T-cell (primary cell): Measurements from ENCODE around the gene GABBR2. TPM values are rescaled to one million over a fixed set of nuclear protein-coding genes. Genes with fewer than 3 reads are reported as not detected.

Experiments
- ATAC-seq, 4 experiments: fragments of 200-7000 bp in 3 of 4; fragments of 150-1000 bp in 1 of 4; cut with Tn5 transposase; replicated peaks in 1 of 4; 1 replicate in 3 of 4; 2 replicates in 1 of 4; pipeline ENCODE4 v1.10.0; 2021; ENCODE audit warnings: moderate library complexity in 3 of 4, mild to moderate bottlenecking in 2 of 4, moderate number of reproducible peaks in 1 of 4
- CTCF ChIA-PET, 2 donors: fragments of 300-600 bp; sonication (Branson Sonifier 250); formaldehyde crosslinking; loops; one replicate each; lab custom pipeline; 2022; ENCODE audit warnings: antibody characterized with exemption in 2 of 2; lab: Charles Lee
- POLR2A ChIA-PET, 2 donors: fragments of 300-600 bp; sonication (Branson Sonifier 250); formaldehyde crosslinking; loops; one replicate each; lab custom pipeline; 2022; ENCODE audit warnings: antibody characterized with exemption in 2 of 2; lab: Charles Lee
- DNase-seq, 35 experiments: peaks; one replicate each; pipeline versions ENCODE4 v3.0.0 to v3.0.0-alpha.2; 2013 to 2023
- H3K27ac ChIP-seq: one replicate; pipeline ENCODE4 v1.5.1; 2013; ENCODE audit warnings: low read length
- H3K27me3 ChIP-seq, 2 experiments: replicated peaks in 1 of 2; 1 replicate in 1 of 2; 2 replicates in 1 of 2; pipeline versions ENCODE4 v1.6.1 to v1.7.0; 2013; ENCODE audit warnings: low read length in 1 of 2, mixed read lengths in 1 of 2; ENCODE audit not compliant: control insufficient read depth in 2 of 2, insufficient read depth in 2 of 2; ENCODE audit errors: extremely low read depth in 1 of 2
- H3K36me3 ChIP-seq, 2 donors: 1 replicate in 1 of 2; 2 replicates in 1 of 2; pipeline versions ENCODE4 v1.6.1 to v1.7.0; 2013; ENCODE audit warnings: low read length in 1 of 2; ENCODE audit not compliant: control insufficient read depth in 2 of 2, insufficient read depth in 1 of 2; ENCODE audit errors: extremely low read depth in 1 of 2
- H3K4me1 ChIP-seq, 2 experiments: 1 replicate in 1 of 2; 2 replicates in 1 of 2; pipeline versions ENCODE4 v1.6.1 to v1.7.0; 2013; ENCODE audit warnings: low read length in 2 of 2, mixed read lengths in 1 of 2; ENCODE audit not compliant: insufficient read depth in 2 of 2, control insufficient read depth in 1 of 2; ENCODE audit errors: extremely low read depth in 1 of 2
- H3K4me3 ChIP-seq, 2 donors: 1 replicate in 1 of 2; 2 replicates in 1 of 2; pipeline versions ENCODE4 v1.5.1 to v1.7.0; 2013; ENCODE audit warnings: mild to moderate bottlenecking in 2 of 2, low read length in 1 of 2, moderate library complexity in 1 of 2; ENCODE audit not compliant: control insufficient read depth in 1 of 2; ENCODE audit errors: extremely low read depth in 1 of 2
- H3K9me3 ChIP-seq: 2 replicates; pipeline ENCODE4 v1.7.0; 2013
- H3K27ac Mint-ChIP-seq, 2 donors: one replicate each; pipeline ENCODE4 v1.8.0; 2020 to 2021; ENCODE audit warnings: mild to moderate bottlenecking in 2 of 2, mixed read lengths in 2 of 2
- H3K27me3 Mint-ChIP-seq, 2 donors: one replicate each; pipeline ENCODE4 v1.8.0; 2021 to 2022; ENCODE audit warnings: mixed read lengths in 2 of 2
- H3K36me3 Mint-ChIP-seq: one replicate; pipeline ENCODE4 v1.8.0; 2021; ENCODE audit warnings: mixed read lengths
- H3K4me1 Mint-ChIP-seq, 3 donors: one replicate each; pipeline ENCODE4 v1.8.0; 2020 to 2022; ENCODE audit warnings: mixed read lengths in 3 of 3, mild to moderate bottlenecking in 1 of 3
- H3K4me3 Mint-ChIP-seq, 3 donors: one replicate each; pipeline ENCODE4 v1.8.0; 2020 to 2022; ENCODE audit warnings: mild to moderate bottlenecking in 3 of 3, mixed read lengths in 3 of 3, moderate library complexity in 3 of 3
- H3K9me3 Mint-ChIP-seq, 3 donors: one replicate each; pipeline ENCODE4 v1.8.0; 2020 to 2022; ENCODE audit warnings: mixed read lengths in 3 of 3
- WGBS: methylation state at CpG from one replicate; pipeline ENCODE4 v1.1.5; 2013; ENCODE audit warnings: missing lambda C conversion rate; ENCODE audit not compliant: insufficient coverage; 5-methylcytosine and 5-hydroxymethylcytosine counted together
- total RNA-seq, 35 experiments: library from RNA in 6 of 35; stranded (reverse) in 6 of 35; fragments of 120-200 nt in 1 of 35; gene quantifications; one replicate each; pipeline versions ENCODE4 v1.2.1 to v1.2.4 and lab custom pipeline; 2013 to 2026

The GABBR2 gene
- total RNA-seq, 5 donors from 2014 or later (not counting 1 experiment from before 2014, with no cell fraction given) = 0.03 TPM; not detected in 4

DNA sequence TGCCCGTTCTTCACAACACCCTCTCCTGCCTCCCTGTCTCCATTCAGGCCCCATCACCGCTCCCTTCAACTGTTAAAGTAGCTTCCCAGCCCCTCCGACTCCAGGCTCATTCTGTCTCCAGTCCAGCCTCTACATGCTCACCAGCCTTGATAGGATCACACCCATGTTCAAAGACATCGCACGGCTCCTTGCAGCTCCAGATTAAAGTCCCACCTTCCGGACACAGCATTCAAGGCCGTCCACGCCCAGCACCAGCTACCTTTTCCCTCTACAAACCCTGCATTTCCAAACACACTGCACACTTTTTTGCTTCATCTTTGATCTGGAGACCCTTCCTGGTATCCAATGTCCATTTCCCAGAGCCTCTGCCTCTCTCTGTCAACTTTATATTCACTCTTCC lies 6.4 kb downstream of the GABBR2 start:
- Mint-ChIP-seq H3K36me3 (no peaks in the 10 kb centered on the region), H3K27ac (no peak overlapping the region), H3K4me3 (no peak overlapping the region), H3K4me1 (peaks cover 0 to 6% (median 4%) of the 10 kb centered on the region in 3 donors), H3K9me3 (peaks cover 0 to 9% (median 7%) of the 10 kb centered on the region in 3 donors), H3K27me3 (peaks cover 43 to 58% of the 10 kb centered on the region in 2 donors)
- ATAC-seq (no peak), DNase-seq (no peak)
- no peaks in the 10 kb centered on the region for H3K36me3 ChIP-seq
- no peak overlapping the region for H3K4me3 ChIP-seq
- CTCF ChIA-PET = no interaction called here
- 85% methylated on average over 8 of the region's 8 CpGs for WGBS
- POLR2A ChIA-PET = no interaction called here
- no peak overlapping the region for H3K27ac ChIP-seq
- no peaks in the 10 kb centered on the region for H3K4me1 ChIP-seq
- no peaks in the 10 kb centered on the region for H3K9me3 ChIP-seq
- peaks cover 13 to 33% of the 10 kb centered on the region in 2 experiments for H3K27me3 ChIP-seq

DNA sequence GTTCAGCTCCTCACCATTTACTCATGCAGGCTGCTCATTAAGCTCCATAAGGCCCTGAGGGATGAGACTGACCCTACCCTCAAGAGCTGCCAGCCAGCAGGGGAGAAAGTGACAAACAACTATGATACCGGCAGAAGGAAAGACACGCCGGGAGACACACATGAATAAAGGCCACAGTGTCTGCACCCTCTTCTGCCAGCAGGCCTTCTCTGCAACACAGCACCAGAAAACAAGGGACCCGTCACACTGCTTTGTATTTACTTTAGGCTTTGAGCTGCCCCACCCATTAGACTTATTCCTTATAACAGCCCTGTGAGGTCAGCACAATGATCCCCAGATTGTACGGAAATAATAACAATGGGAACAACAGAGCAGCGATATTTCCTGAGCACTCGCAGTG lies 7.2 kb downstream of the GABBR2 start:
- Histone ChIP-seq H3K4me1 (no peaks in the 10 kb centered on the region), H3K27me3 (peaks cover 13 to 25% of the 10 kb centered on the region in 2 experiments), H3K36me3 (no peaks in the 10 kb centered on the region), H3K27ac (no peak overlapping the region), H3K9me3 (no peaks in the 10 kb centered on the region), H3K4me3 (no peak overlapping the region)
- peaks cover 0 to 1% (median under 1%) of the 10 kb centered on the region in 3 donors for H3K4me1 Mint-ChIP-seq
- CTCF ChIA-PET = no interaction called here
- 92% methylated on average over 6 of the region's 7 CpGs for WGBS
- H3K9me3 Mint-ChIP-seq = peaks cover 0 to 9% (median 7%) of the 10 kb centered on the region in 3 donors
- no peaks in the 10 kb centered on the region for H3K36me3 Mint-ChIP-seq
- H3K4me3 Mint-ChIP-seq = no peak overlapping the region
- H3K27me3 Mint-ChIP-seq = peaks cover 38 to 55% of the 10 kb centered on the region in 2 donors
- no peak for DNase-seq
- POLR2A ChIA-PET = no interaction called here
- no peak overlapping the region for H3K27ac Mint-ChIP-seq
- no peak for ATAC-seq

DNA sequence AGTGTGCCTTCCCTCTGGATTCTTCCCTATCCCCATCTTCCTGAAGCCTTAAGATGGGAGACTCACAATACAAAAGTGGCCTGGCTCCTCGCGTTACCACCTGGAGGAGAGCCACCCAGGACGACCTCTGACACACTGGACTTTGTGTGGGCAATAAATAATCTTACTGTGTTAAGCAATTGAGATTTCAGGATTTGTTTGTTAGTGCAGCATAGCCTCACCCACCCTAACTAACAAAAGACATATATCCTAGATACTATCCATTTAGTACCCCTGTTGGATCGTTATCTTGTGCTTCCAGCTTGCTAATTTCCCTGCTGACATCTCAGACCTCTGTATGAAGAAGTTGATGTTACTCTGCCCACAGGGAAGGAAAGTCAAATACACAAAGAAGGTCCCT lies 7.9 kb downstream of the GABBR2 start:
- no peak overlapping the region for H3K27ac ChIP-seq
- ChIA-PET CTCF (no interaction called here), POLR2A (no interaction called here)
- DNase-seq = no peak
- no peak overlapping the region for H3K4me3 ChIP-seq
- no peak for ATAC-seq
- Mint-ChIP-seq H3K9me3 (peaks cover 0 to 9% (median 7%) of the 10 kb centered on the region in 3 donors), H3K27ac (no peak overlapping the region), H3K4me1 (no peaks in the 10 kb centered on the region), H3K27me3 (peaks cover 37 to 54% of the 10 kb centered on the region in 2 donors), H3K36me3 (no peaks in the 10 kb centered on the region), H3K4me3 (no peak overlapping the region)
- no CpG with 5 or more reads among the region's 4 CpGs for WGBS
- no peaks in the 10 kb centered on the region for H3K4me1 ChIP-seq
- peaks cover 13 to 25% of the 10 kb centered on the region in 2 experiments for H3K27me3 ChIP-seq
- no peaks in the 10 kb centered on the region for H3K9me3 ChIP-seq
- H3K36me3 ChIP-seq = no peaks in the 10 kb centered on the region

DNA sequence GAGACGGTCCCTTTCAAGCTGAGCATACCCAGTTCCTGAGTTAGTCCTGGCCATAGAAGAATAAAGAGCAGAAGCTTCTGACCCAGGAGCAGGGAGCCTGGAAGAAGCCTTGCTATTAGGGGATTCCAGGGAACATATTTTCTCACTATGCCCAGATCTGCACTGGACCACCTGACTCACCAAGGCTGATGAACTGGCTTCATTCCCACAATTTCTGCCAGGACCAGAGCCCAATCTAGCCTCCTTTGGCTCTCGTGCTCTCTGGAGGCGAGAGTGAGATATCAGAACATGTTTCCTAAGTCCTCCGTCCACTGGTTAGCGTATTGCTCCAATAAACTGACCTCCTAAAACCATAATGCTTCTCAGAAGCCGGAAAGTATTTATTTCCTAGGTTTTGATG lies 9.9 kb downstream of the GABBR2 start:
- Mint-ChIP-seq H3K27ac (peak overlapping the region in 1 of 2 donors; percentile 12), H3K9me3 (peaks cover 0 to 9% (median 7%) of the 10 kb centered on the region in 3 donors), H3K36me3 (no peaks in the 10 kb centered on the region), H3K4me3 (no peak overlapping the region), H3K27me3 (peaks cover 33 to 39% of the 10 kb centered on the region in 2 donors), H3K4me1 (no peaks in the 10 kb centered on the region)
- Histone ChIP-seq H3K4me1 (no peaks in the 10 kb centered on the region), H3K36me3 (no peaks in the 10 kb centered on the region), H3K27me3 (peaks cover 4 to 31% of the 10 kb centered on the region in 2 experiments), H3K9me3 (no peaks in the 10 kb centered on the region), H3K27ac (no peak overlapping the region), H3K4me3 (no peak overlapping the region)
- DNase-seq (no peak), ATAC-seq (no peak)
- WGBS = 100% methylated on average over 1 of the region's 6 CpGs
- CTCF ChIA-PET = no interaction called here
- POLR2A ChIA-PET = no interaction called here

DNA sequence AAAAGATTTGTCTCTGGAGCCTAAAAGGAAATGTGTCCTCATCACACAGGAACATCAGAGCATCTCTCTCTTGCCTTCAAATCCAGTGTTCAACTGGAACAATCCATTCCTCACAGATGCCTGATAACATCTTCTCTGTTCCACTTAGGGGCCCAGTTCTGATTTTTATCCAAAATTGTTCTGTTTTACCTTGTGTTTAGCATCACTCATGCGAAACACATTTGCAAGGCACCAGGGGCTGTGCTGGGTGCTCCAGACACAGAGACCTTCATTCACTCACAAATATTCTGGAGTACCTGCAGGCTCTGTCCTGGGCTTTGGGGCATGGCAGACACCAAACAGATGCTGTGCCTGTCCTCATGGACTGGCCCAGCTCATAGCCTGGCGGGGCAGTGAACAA lies 13.8 kb downstream of the GABBR2 start:
- no peak overlapping the region for H3K4me3 Mint-ChIP-seq
- H3K4me1 ChIP-seq = no peaks in the 10 kb centered on the region
- H3K27me3 ChIP-seq = peaks cover 0 to 22% of the 10 kb centered on the region in 2 experiments
- no peak overlapping the region for H3K27ac ChIP-seq
- H3K36me3 ChIP-seq = no peaks in the 10 kb centered on the region
- CTCF ChIA-PET = no interaction called here
- peaks cover 23 to 28% of the 10 kb centered on the region in 2 donors for H3K27me3 Mint-ChIP-seq
- H3K36me3 Mint-ChIP-seq = no peaks in the 10 kb centered on the region
- no peak for ATAC-seq
- 82% methylated on average over 2 of the region's 2 CpGs for WGBS
- POLR2A ChIA-PET = no interaction called here
- H3K4me1 Mint-ChIP-seq = no peaks in the 10 kb centered on the region
- no peak overlapping the region for H3K27ac Mint-ChIP-seq
- no peaks in the 10 kb centered on the region for H3K9me3 ChIP-seq
- no peak for DNase-seq
- no peaks in the 10 kb centered on the region for H3K9me3 Mint-ChIP-seq
- no peak overlapping the region for H3K4me3 ChIP-seq

DNA sequence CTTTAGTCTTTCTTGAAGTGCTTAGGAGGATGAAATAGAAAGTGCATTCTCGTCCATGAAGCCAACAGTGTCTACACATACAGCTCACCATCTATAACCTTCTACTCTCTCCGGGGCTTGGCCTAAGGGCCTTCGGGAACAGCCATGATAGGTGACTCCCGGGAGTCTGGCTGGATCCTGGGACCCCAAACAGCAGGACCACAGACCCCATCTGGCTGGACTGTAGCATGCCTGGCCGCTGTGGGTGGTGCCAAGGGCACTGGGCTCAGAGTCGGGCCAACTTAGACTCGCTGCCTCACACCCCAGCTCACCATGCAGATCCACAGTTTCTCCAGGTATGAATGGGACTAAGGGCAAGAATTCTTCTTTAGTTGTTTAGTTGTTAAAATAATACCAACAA lies 16.3 kb downstream of the GABBR2 start:
- Mint-ChIP-seq H3K9me3 (no peaks in the 10 kb centered on the region), H3K27me3 (peaks cover 19 to 23% of the 10 kb centered on the region in 2 donors), H3K4me3 (no peak overlapping the region), H3K4me1 (no peaks in the 10 kb centered on the region), H3K36me3 (no peaks in the 10 kb centered on the region), H3K27ac (no peak overlapping the region)
- ATAC-seq (no peak), DNase-seq (no peak)
- Histone ChIP-seq H3K9me3 (no peaks in the 10 kb centered on the region), H3K4me1 (no peaks in the 10 kb centered on the region), H3K36me3 (no peaks in the 10 kb centered on the region), H3K4me3 (no peak overlapping the region), H3K27ac (no peak overlapping the region), H3K27me3 (peaks cover 0 to 21% of the 10 kb centered on the region in 2 experiments)
- WGBS = 67% methylated on average over 1 of the region's 7 CpGs
- POLR2A ChIA-PET = no interaction called here
- CTCF ChIA-PET = no interaction called here

DNA sequence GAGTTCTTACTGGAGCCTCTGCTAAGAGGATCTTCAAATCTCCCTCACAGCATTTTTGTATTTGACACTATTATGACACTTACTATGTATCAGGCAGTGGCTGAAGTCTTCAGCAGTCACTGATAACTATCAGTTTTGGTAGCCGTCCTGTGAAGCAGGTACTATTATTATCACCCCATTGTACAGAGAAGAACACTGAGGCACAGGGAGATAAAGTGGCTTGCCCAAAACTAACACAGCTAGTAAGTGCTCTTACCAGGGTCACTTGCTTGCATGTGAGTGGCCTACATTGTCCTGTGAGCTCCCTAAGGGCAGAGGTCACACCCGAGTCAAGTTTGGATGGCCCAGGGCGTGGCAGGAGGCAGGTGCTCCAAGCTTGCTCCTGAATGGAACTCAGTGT lies 16.8 kb downstream of the GABBR2 start:
- ChIA-PET POLR2A (no interaction called here), CTCF (no interaction called here)
- H3K27me3 ChIP-seq = peaks cover 0 to 21% of the 10 kb centered on the region in 2 experiments
- Mint-ChIP-seq H3K27ac (no peak overlapping the region), H3K27me3 (peaks cover 19 to 23% of the 10 kb centered on the region in 2 donors), H3K4me3 (no peak overlapping the region), H3K4me1 (peaks cover 0 to under 1% (median 0%) of the 10 kb centered on the region in 3 donors), H3K9me3 (no peaks in the 10 kb centered on the region), H3K36me3 (no peaks in the 10 kb centered on the region)
- no peaks in the 10 kb centered on the region for H3K36me3 ChIP-seq
- no peak for ATAC-seq
- WGBS = 78% methylated on average over 3 of the region's 3 CpGs
- H3K27ac ChIP-seq = no peak overlapping the region
- no peaks in the 10 kb centered on the region for H3K9me3 ChIP-seq
- no peak for DNase-seq
- no peaks in the 10 kb centered on the region for H3K4me1 ChIP-seq
- H3K4me3 ChIP-seq = no peak overlapping the region
